Activated T-helper 2 cell treated with anti-CD3 and anti-CD28 coated beads, Interferon-gamma antibody, Interleukin-2, Interleukin-4, amounts not matched to agents 10 μg/mL and 5 μg/mL and 100 μg/mL, durations not matched to agents 14 hours and 24 hours and 36 hours (primary cell): Measurements from ENCODE around the gene SHISAL1. TPM values are rescaled to one million over a fixed set of nuclear protein-coding genes. Genes with fewer than 3 reads are reported as not detected.

Experiments
- DNase-seq: peaks from one replicate; pipeline ENCODE4 v3.0.0; 2021; ENCODE audit warnings: low spot score
- H3K27ac Mint-ChIP-seq: one replicate; pipeline ENCODE4 v1.8.0; 2021; ENCODE audit warnings: mixed read lengths
- H3K27me3 Mint-ChIP-seq: one replicate; pipeline ENCODE4 v1.8.0; 2021; ENCODE audit warnings: low read depth, mixed read lengths
- H3K36me3 Mint-ChIP-seq: one replicate; pipeline ENCODE4 v1.8.0; 2021; ENCODE audit warnings: low read depth, mixed read lengths
- H3K4me1 Mint-ChIP-seq: one replicate; pipeline ENCODE4 v1.8.0; 2021; ENCODE audit warnings: low read depth, mixed read lengths
- H3K4me3 Mint-ChIP-seq: one replicate; pipeline ENCODE4 v1.8.0; 2021; ENCODE audit warnings: low read depth, mild to moderate bottlenecking, moderate library complexity, mixed read lengths
- H3K9me3 Mint-ChIP-seq: one replicate; pipeline ENCODE4 v1.8.0; 2021; ENCODE audit warnings: mixed read lengths
- intact Hi-C: fragments of 100-400 bp; cut with micrococcal nuclease; formaldehyde crosslinking; loops from one replicate; pipeline ENCODE4 v1.15.1; 2023
- total RNA-seq: library from RNA; stranded (reverse); gene quantifications from 2 replicates; pipeline ENCODE4 v1.2.3, GENCODE V29; 2022

Gene SHISAL1
- total RNA-seq, 1 donor from 2014 or later: not detected

GRCh38 chr22:44261164-44261860 is 51.4 kb downstream of the SHISAL1 start:
- intact Hi-C loops: no loop called here
- H3K27ac Mint-ChIP-seq: no peak overlapping the region
- no peak for DNase-seq
- H3K9me3 Mint-ChIP-seq: no peaks in the 10 kb centered on the region
- peaks cover 2% of the 10 kb centered on the region for H3K27me3 Mint-ChIP-seq
- no peaks in the 10 kb centered on the region for H3K4me1 Mint-ChIP-seq
- no peak overlapping the region for H3K4me3 Mint-ChIP-seq
- no peaks in the 10 kb centered on the region for H3K36me3 Mint-ChIP-seq

DNA sequence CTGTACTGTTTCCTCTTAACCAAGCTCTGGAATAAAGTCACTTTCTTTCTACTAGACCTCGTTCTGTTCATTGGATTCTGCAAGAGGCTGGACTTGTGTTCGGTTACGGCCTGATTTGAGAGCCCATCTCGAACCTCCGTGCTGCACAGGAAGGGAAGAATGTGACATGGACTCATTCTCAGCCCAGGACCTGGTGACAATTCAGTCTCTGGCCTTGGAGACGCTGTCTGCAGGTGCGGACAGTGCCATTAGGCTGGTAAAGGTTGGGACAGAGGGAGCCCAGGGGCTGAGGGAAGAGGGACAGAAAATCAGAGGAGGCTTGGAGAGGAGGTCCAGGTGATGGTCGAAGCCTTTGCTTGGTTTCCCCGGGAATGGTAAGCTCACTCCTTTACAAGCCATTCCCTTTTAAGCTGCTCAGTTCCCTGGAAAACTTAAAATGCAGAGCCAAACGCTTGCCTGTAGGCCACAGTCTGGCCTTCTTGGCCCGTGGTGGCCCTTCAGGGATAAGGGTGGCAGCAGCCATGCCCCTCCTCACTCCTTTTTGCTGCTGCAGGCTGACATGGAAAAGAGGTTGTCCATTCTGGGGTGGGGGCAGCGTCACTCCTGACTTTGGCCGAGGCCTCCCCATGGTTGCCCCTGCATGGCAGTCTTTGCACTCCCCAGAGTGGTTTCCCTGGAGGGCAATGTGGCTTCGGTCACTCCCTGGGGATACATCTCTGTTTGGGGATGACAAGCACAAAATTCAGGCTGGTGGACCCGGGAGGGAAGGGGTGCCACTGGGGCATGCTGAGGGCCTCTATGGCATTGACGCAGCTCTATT is 52.3 kb downstream of the SHISAL1 start:
- H3K4me3 Mint-ChIP-seq: no peak overlapping the region
- H3K36me3 Mint-ChIP-seq: no peaks in the 10 kb centered on the region
- peaks cover 4% of the 10 kb centered on the region for H3K27me3 Mint-ChIP-seq
- no peaks in the 10 kb centered on the region for H3K4me1 Mint-ChIP-seq
- no peaks in the 10 kb centered on the region for H3K9me3 Mint-ChIP-seq
- intact Hi-C loops: no loop called here
- no peak for DNase-seq
- H3K27ac Mint-ChIP-seq: no peak overlapping the region

DNA sequence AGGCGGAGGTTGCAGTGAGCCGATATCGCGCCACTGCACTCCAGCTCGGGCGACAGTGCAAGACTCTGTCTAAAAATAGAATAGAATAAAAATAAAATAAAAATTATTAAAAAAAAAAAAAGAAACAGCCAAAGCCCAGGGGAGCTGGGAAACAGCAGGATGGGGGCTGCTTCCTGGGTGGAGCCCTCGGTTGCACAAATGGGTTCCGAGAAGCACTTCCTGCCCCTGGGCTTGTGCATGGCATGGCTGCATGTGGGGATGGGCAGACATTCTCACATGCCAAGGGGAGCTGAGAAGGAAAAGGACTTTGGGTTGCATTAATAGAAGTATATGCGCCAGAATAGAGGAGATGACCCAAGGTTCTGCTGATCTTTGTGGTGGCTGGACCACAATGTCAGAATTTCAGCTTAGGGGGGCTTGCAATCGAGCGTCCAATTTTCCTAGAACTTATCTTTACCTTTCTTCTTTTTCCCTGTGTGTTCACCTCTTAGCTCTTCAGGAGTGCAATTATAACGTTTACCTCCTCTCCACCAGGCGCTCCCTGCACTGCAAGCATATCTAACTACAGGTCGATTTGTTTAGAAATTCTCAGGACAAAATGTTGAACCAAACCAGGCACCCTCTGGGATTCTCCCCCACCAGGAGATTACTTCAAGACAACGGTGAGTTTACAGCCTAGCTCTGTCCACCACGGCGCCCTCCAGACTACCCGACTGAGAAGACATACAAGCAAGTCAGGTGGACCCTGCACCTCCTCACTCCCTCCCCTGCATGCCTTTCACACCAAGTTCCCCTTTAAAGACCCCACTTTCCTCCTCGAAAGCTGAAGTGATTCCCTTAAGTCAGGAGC is 53.2 kb downstream of the SHISAL1 start:
- H3K27me3 Mint-ChIP-seq: peaks cover 4% of the 10 kb centered on the region
- H3K4me1 Mint-ChIP-seq: no peaks in the 10 kb centered on the region
- H3K9me3 Mint-ChIP-seq: no peaks in the 10 kb centered on the region
- no peak overlapping the region for H3K4me3 Mint-ChIP-seq
- H3K36me3 Mint-ChIP-seq: no peaks in the 10 kb centered on the region
- no peak for DNase-seq
- no peak overlapping the region for H3K27ac Mint-ChIP-seq
- intact Hi-C loops: no loop called here

- peaks cover 7% of the 10 kb centered on the region for H3K27me3 Mint-ChIP-seq
- DNase-seq: no peak
- no peaks in the 10 kb centered on the region for H3K4me1 Mint-ChIP-seq
- no peak overlapping the region for H3K4me3 Mint-ChIP-seq
- no peak overlapping the region for H3K27ac Mint-ChIP-seq
- H3K36me3 Mint-ChIP-seq: no peaks in the 10 kb centered on the region
- H3K9me3 Mint-ChIP-seq: no peaks in the 10 kb centered on the region
- intact Hi-C loops: no loop called here
These were observed 55.9 kb downstream of the SHISAL1 start for GRCh38 chr22:44256556-44257485.

DNA sequence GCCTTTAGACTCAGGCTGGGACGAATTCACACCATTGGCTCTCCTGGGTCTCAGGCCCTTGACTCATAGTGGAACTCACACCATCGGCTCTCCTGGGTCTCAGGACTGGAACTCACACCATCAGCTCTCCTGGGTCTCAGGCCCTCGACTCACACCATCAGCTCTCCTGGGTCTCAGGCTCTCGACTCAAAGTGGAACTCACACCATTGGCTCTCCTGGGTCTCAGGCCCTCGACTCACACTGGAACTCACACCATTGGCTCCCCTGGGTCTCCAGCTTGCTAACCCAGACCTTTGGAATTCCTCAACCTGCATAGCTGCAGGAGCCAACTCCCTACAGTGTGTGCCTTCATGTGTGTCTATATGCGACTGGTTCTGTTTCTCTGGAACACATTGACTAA is 56.7 kb downstream of the SHISAL1 start:
- Mint-ChIP-seq H3K4me1 (no peaks in the 10 kb centered on the region), H3K4me3 (no peak overlapping the region), H3K27me3 (peaks cover 7% of the 10 kb centered on the region), H3K36me3 (no peaks in the 10 kb centered on the region), H3K9me3 (no peaks in the 10 kb centered on the region), H3K27ac (no peak overlapping the region)
- no peak for DNase-seq
- intact Hi-C loops: no loop called here

DNA sequence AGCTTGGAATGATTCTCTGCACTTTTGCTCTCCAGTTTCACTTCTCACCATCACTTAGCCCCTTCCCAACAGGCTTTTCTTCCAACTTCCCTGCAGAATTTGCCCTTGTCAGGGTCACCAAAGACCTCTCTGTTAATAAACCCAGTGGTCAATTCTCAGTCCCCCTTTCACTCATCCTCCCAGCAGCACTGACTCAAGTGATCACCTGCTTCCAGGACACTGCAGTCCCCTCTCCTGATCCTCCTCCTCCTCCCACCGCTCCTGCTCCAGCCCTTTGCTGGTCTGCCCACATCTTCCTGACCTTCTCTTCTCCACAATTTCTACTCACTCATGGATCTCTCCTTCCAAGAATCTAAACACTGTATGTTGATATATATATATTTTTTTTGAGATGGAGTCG is 57.9 kb downstream of the SHISAL1 start:
- intact Hi-C loops: no loop called here
- Mint-ChIP-seq H3K27ac (no peak overlapping the region), H3K27me3 (peaks cover 7% of the 10 kb centered on the region), H3K4me3 (no peak overlapping the region), H3K9me3 (peaks cover 7% of the 10 kb centered on the region), H3K36me3 (no peaks in the 10 kb centered on the region), H3K4me1 (no peaks in the 10 kb centered on the region)
- DNase-seq: no peak

GRCh38 chr22:44249376-44250147 is 63.2 kb downstream of the SHISAL1 start:
- no peaks in the 10 kb centered on the region for H3K4me1 Mint-ChIP-seq
- no peaks in the 10 kb centered on the region for H3K36me3 Mint-ChIP-seq
- H3K27me3 Mint-ChIP-seq: peaks cover 2% of the 10 kb centered on the region
- H3K27ac Mint-ChIP-seq: no peak overlapping the region
- intact Hi-C loops: no loop called here
- no peak overlapping the region for H3K4me3 Mint-ChIP-seq
- DNase-seq: no peak
- peaks cover 11% of the 10 kb centered on the region for H3K9me3 Mint-ChIP-seq

DNA sequence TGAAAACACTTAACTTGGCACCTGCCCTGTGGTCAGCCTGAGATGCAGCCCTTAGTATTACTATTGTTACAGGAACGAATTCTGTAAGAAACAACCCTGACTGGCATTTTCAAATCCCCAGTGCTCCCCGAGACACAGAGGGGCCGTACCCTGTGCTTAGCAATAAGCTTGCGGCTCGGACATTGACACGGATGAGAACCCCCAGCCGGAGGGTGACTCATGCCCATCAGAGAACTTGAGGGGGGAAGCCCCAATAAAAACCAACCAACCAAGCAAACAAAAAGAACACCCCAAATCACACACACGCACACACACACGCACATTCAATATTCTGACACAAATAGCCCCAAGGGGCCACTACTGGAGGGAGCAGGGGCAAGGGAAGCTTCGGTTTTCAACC is 63.8 kb downstream of the SHISAL1 start:
- no peak overlapping the region for H3K4me3 Mint-ChIP-seq
- peaks cover 2% of the 10 kb centered on the region for H3K27me3 Mint-ChIP-seq
- no peak overlapping the region for H3K27ac Mint-ChIP-seq
- no peak for DNase-seq
- H3K4me1 Mint-ChIP-seq: no peaks in the 10 kb centered on the region
- intact Hi-C loops: no loop called here
- peaks cover 11% of the 10 kb centered on the region for H3K9me3 Mint-ChIP-seq
- H3K36me3 Mint-ChIP-seq: no peaks in the 10 kb centered on the region

DNA sequence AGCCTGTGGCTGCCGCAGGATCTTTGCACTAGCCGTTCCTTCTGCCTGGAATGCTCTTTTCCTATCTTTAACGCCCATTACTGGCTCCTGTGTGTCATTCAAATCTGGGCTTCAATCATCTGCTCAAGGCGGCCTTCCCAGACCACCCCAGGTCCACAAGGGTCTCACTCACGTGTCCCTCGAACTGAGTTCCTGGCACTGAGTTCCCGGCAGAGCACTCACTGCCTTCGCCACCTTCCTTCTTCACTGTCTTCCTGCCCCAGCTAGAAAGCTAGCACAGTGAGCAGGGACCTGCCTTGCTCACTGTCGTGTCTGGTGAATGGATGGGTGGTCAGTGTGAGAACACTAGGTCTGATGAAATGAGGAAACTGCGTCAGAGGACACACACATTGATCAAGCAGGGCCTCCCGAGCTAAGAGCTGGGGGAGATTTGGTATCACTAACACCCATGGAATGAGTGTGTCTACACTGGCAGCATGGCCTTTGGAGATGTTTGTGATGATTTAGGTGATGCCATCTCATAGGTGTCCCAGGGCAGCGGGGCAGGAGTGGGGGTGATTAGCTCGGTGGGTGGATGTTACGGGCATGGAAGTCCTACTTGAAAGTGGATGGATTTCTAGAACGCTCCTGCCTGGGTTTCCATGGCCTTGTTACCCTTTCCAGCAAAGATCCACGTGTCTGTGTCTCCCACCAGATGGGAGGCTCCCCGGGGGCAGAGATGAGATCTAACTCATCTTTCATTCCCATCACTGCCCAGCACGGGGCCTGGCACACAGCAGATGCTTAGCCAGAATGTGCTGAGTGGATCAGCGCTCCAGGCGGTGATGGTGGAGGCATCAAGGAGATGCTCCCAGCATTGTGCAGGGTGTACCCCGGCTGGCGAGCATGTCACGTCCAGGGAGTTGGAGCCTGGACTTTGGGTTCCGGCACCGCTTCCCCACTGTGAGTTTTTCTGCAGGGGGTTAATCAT is 64.5 kb downstream of the SHISAL1 start:
- H3K9me3 Mint-ChIP-seq: peaks cover 11% of the 10 kb centered on the region
- intact Hi-C loops: no loop called here
- no peaks in the 10 kb centered on the region for H3K4me1 Mint-ChIP-seq
- no peak overlapping the region for H3K27ac Mint-ChIP-seq
- peak; percentile 2 for DNase-seq
- H3K27me3 Mint-ChIP-seq: peaks cover 2% of the 10 kb centered on the region
- no peaks in the 10 kb centered on the region for H3K36me3 Mint-ChIP-seq
- no peak overlapping the region for H3K4me3 Mint-ChIP-seq

- H3K9me3 Mint-ChIP-seq: peaks cover 11% of the 10 kb centered on the region
- H3K4me3 Mint-ChIP-seq: no peak overlapping the region
- no peaks in the 10 kb centered on the region for H3K4me1 Mint-ChIP-seq
- intact Hi-C loops: no loop called here
- H3K27ac Mint-ChIP-seq: no peak overlapping the region
- peak; percentile 3 for DNase-seq
- no peaks in the 10 kb centered on the region for H3K36me3 Mint-ChIP-seq
- H3K27me3 Mint-ChIP-seq: no peaks in the 10 kb centered on the region
These were observed 65.4 kb downstream of the SHISAL1 start for GRCh38 chr22:44247346-44247745.
